GM12878 (cell line): ENCODE results near the gene OTUB1. TPM values are rescaled to one million over a fixed set of nuclear protein-coding genes. Genes with fewer than 3 reads are reported as not detected.

ENCODE experiments used
- BMI1 ChIP-seq: fragments of 450-650 bp; IDR thresholded peaks from 2 replicates; pipeline ENCODE4 v1.6.1; 2016; ENCODE audit warnings: mild to moderate bottlenecking, moderate library complexity, borderline replicate concordance
- CEBPZ ChIP-seq: fragments of 150-350 bp; IDR thresholded peaks from 2 replicates; pipeline ENCODE4 v1.6.1; 2016; ENCODE audit warnings: low read depth, low read length
- E4F1 ChIP-seq: fragments of 450-650 bp; IDR thresholded peaks from 2 replicates; pipeline ENCODE4 v1.6.1; 2018; ENCODE audit warnings: borderline replicate concordance, mild to moderate bottlenecking; ENCODE audit not compliant: partially characterized antibody
- ESRRA ChIP-seq: IDR thresholded peaks from 2 replicates; pipeline ENCODE4 v1.6.1; 2012; ENCODE audit warnings: mild to moderate bottlenecking, low read length, improper control_type of control experiment
- EZH2 ChIP-seq: IDR thresholded peaks from 2 replicates; pipeline ENCODE4 v1.6.1; 2012; ENCODE audit warnings: low read depth, mild to moderate bottlenecking, control low read depth, inconsistent platforms, low read length, borderline replicate concordance; ENCODE audit not compliant: control insufficient read depth
- KAT2A ChIP-seq: conservative IDR thresholded peaks from 2 replicates; pipeline ENCODE4 v1.6.1; 2011; ENCODE audit warnings: low read depth, low read length; ENCODE audit not compliant: control insufficient read depth
- MLLT1 ChIP-seq: fragments of 450-650 bp; IDR thresholded peaks from 2 replicates; pipeline ENCODE4 v1.6.1; 2016; ENCODE audit warnings: mild to moderate bottlenecking
- POLR2AphosphoS2 ChIP-seq: IDR thresholded peaks from 2 replicates; pipeline ENCODE4 v1.6.1; 2011; ENCODE audit warnings: low read depth, mild to moderate bottlenecking, low read length, improper control_type of control experiment, moderate library complexity
- RAD21 ChIP-seq: IDR thresholded peaks from 2 replicates; pipeline ENCODE4 v1.6.1; 2011; ENCODE audit warnings: mild to moderate bottlenecking, low read depth, low read length, moderate library complexity; ENCODE audit not compliant: insufficient read depth
- RFX5 ChIP-seq: IDR thresholded peaks from 2 replicates; pipeline ENCODE4 v1.6.1; 2011; ENCODE audit warnings: low read depth, low read length, improper control_type of control experiment
- ZBTB33 ChIP-seq: fragments of 450-650 bp; IDR thresholded peaks from 2 replicates; pipeline ENCODE4 v1.6.1; 2017; ENCODE audit warnings: mild to moderate bottlenecking
- ZNF592 ChIP-seq: fragments of 450-650 bp; IDR thresholded peaks from 2 replicates; pipeline ENCODE4 v1.6.1; 2017; ENCODE audit warnings: mild to moderate bottlenecking, moderate library complexity
- polyA plus RNA-seq, 11 experiments: library from polyadenylated mRNA; depleted of rRNA in 4 of 11; unstranded in 6 of 11; stranded (reverse) in 5 of 11; fragments of >200 nt; fragmentation: Nextera tagmentation in 4 of 11; fragmentation: Illumina TruSeq in 1 of 11; extraction: Ambion mirVana in 4 of 11; extraction: Trizol in 1 of 11; gene quantifications; 1 replicate in 1 of 11; 2 replicates in 10 of 11; pipeline versions ENCODE4 v1.2.1 to v1.2.3, GENCODE V29; 2011 to 2016; ENCODE audit warnings: inconsistent platforms in 2 of 11, missing spikeins in 2 of 11, low read depth in 1 of 11
- total RNA-seq, 4 experiments: library from RNA; depleted of rRNA in 3 of 4; stranded (reverse); fragments of >200 nt in 3 of 4; fragmentation: Illumina TruSeq in 1 of 4; extraction: Trizol in 1 of 4; gene quantifications; 2 replicates each; pipeline versions ENCODE4 v1.2.1 to v1.2.3, GENCODE V29; 2013 to 2021

OTUB1 gene
- total and polyA plus RNA-seq, 10 of the 15 experiments (the other 5 are each of a cell fraction or from before 2014, with no cell fraction given): 49.6 to 225 (median 131) TPM

GRCh38 chr11:63974259-63975143 lies 11.7 kb upstream of the OTUB1 start, which contains the start of gene COX8A (continued):
- peak; percentile 47; the same call in 1 of the 2 replicates for TF ChIP-seq CEBPZ
- TF ChIP-seq ESRRA: no peak; the same call in 1 of the 2 replicates
- peak; percentile 44; the same call in 1 of the 2 replicates for TF ChIP-seq MLLT1
- TF ChIP-seq POLR2AphosphoS2: peak; percentile 81
- 0 out of 2 replicates have a peak, but pooled peaks have one; percentile 56 for TF ChIP-seq RFX5
- no peak for TF ChIP-seq RAD21
- peak; percentile 74 for TF ChIP-seq E4F1
- no peak for TF ChIP-seq ZNF592
- no peak for TF ChIP-seq BMI1
- TF ChIP-seq EZH2: no peak
- TF ChIP-seq ZBTB33: no peak
- no peak for TF ChIP-seq KAT2A
